Hepatocyte (in vitro differentiated cells): Measurements from ENCODE around the gene AP3S1.

Source experiments
- CTCF ChIP-seq: fragments of 200-600 bp; sonication (generic); IDR thresholded peaks from 2 replicates; pipeline ENCODE4 v1.5.1; 2016; ENCODE audit warnings: antibody characterized with exemption, mild to moderate bottlenecking; ENCODE audit not compliant: poor library complexity
- EZH2 ChIP-seq: fragments of 200-600 bp; sonication (generic); IDR thresholded peaks from 2 replicates; pipeline ENCODE4 v1.6.1; 2016; ENCODE audit warnings: antibody characterized with exemption, mild to moderate bottlenecking, borderline replicate concordance
- EZH2phosphoT487 ChIP-seq: fragments of 200-600 bp; sonication (generic); IDR thresholded peaks from one replicate; pipeline ENCODE4 v1.6.1; 2018; ENCODE audit warnings: antibody characterized with exemption, mild to moderate bottlenecking, low read depth, moderate library complexity; ENCODE audit not compliant: unreplicated experiment, severe bottlenecking

- TF ChIP-seq CTCF, result no peak
- no peak for TF ChIP-seq EZH2phosphoT487
- no peak for TF ChIP-seq EZH2
Measured at GRCh38 chr5:115854139-115854538, 12.4 kb downstream of the AP3S1 start.
